Measurements from ENCODE around the gene HNF1B. TPM values are rescaled to one million over a fixed set of nuclear protein-coding genes. Genes with fewer than 3 reads are reported as not detected.

Gene HNF1B
- total RNA-seq, 1 donor, result not detected

- Histone ChIP-seq H3K27me3 (ENCODE audit: insufficient read depth, low read length) (peaks cover 10% of the 10 kb centered on the region), H3K36me3 (ENCODE audit: insufficient read depth, low read length) (no peaks in the 10 kb centered on the region), H2AFZ (ENCODE audit: low read length) (no peak overlapping the region), H3K79me2 (ENCODE audit: insufficient read depth, low read length) (no peaks in the 10 kb centered on the region), H3K9me3 (ENCODE audit: low read depth, low read length) (no peaks in the 10 kb centered on the region), H3K27ac (ENCODE audit: low read depth, low read length) (no peak overlapping the region), H3K4me2 (ENCODE audit: insufficient read depth, low read length) (no peak overlapping the region), H4K20me1 (ENCODE audit: insufficient read depth, low read length) (no peaks in the 10 kb centered on the region), H3K4me3 (ENCODE audit: insufficient read depth, low read length) (no peak overlapping the region), H3K4me1 (ENCODE audit: insufficient read depth, low read length) (no peaks in the 10 kb centered on the region)
- no peak for TF ChIP-seq CTCF (IDR thresholded peaks at IDR 0.05; ENCODE audit: extremely low read depth, low read depth, low read length)
- DNase-seq (ENCODE audit: insufficient read length, low spot score, missing footprints), result peak; percentile 77
These were observed 44.0 kb downstream of the HNF1B start for GRCh38 chr17:37700881-37701280.

DNA sequence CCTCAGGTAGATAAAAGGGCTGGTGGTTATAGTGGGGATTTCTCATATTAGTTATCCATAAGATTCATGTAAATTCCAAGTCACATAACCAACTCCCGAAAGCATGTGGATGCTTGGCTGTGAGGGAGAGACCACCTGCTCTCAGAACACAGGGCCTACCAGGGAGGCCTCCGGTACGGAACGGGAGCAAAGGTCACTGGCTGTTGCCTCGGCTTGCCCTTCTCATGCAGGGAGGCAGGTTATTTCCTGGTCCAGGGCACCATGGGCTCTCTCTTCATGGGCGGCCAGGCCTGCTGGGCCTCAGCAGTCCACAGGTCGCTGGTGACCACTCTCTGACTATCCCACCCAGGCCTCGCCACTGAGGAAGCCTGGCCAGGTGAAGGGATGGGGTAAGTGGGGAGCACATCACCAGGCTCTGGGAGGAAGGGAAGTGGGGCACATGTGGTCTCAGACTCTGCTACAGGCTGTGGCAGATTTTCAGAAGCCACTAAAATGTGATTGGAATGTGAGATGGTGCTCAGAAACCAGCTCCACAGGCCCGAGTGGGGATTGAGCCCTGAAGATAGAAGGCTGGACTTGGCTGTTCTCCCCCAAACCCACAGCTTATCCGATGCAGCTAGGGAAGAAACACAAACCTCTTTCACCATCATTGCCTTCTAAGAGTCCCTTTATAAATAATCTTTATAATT, 45.4 kb downstream of the HNF1B start:
- Histone ChIP-seq H3K4me2 (ENCODE audit: insufficient read depth, low read length) (no peak overlapping the region), H3K36me3 (ENCODE audit: insufficient read depth, low read length) (no peaks in the 10 kb centered on the region), H2AFZ (ENCODE audit: low read length) (no peak overlapping the region), H3K27ac (ENCODE audit: low read depth, low read length) (no peak overlapping the region), H3K27me3 (ENCODE audit: insufficient read depth, low read length) (peaks cover 8% of the 10 kb centered on the region), H3K9me3 (ENCODE audit: low read depth, low read length) (no peaks in the 10 kb centered on the region), H3K79me2 (ENCODE audit: insufficient read depth, low read length) (no peaks in the 10 kb centered on the region), H3K4me1 (ENCODE audit: insufficient read depth, low read length) (no peaks in the 10 kb centered on the region), H3K4me3 (ENCODE audit: insufficient read depth, low read length) (no peak overlapping the region), H4K20me1 (ENCODE audit: insufficient read depth, low read length) (no peaks in the 10 kb centered on the region)
- no peak for DNase-seq (ENCODE audit: insufficient read length, low spot score, missing footprints)
- TF ChIP-seq CTCF (IDR thresholded peaks at IDR 0.05; ENCODE audit: extremely low read depth, low read depth, low read length), result no peak

- no peak for TF ChIP-seq CTCF (IDR thresholded peaks at IDR 0.05; ENCODE audit: extremely low read depth, low read depth, low read length)
- no peaks in the 10 kb centered on the region for H3K4me1 ChIP-seq (ENCODE audit: insufficient read depth, low read length)
- DNase-seq (ENCODE audit: insufficient read length, low spot score, missing footprints), result no peak
- no peaks in the 10 kb centered on the region for H3K9me3 ChIP-seq (ENCODE audit: low read depth, low read length)
- no peak overlapping the region for H3K27ac ChIP-seq (ENCODE audit: low read depth, low read length)
- H3K79me2 ChIP-seq (ENCODE audit: insufficient read depth, low read length), result no peaks in the 10 kb centered on the region
- H2AFZ ChIP-seq (ENCODE audit: low read length), result no peak overlapping the region
- peaks cover 8% of the 10 kb centered on the region for H3K27me3 ChIP-seq (ENCODE audit: insufficient read depth, low read length)
- no peaks in the 10 kb centered on the region for H3K36me3 ChIP-seq (ENCODE audit: insufficient read depth, low read length)
- no peak overlapping the region for H3K4me2 ChIP-seq (ENCODE audit: insufficient read depth, low read length)
- no peaks in the 10 kb centered on the region for H4K20me1 ChIP-seq (ENCODE audit: insufficient read depth, low read length)
- no peak overlapping the region for H3K4me3 ChIP-seq (ENCODE audit: insufficient read depth, low read length)
These were observed 46.0 kb downstream of the HNF1B start for GRCh38 chr17:37698911-37699255.

DNA sequence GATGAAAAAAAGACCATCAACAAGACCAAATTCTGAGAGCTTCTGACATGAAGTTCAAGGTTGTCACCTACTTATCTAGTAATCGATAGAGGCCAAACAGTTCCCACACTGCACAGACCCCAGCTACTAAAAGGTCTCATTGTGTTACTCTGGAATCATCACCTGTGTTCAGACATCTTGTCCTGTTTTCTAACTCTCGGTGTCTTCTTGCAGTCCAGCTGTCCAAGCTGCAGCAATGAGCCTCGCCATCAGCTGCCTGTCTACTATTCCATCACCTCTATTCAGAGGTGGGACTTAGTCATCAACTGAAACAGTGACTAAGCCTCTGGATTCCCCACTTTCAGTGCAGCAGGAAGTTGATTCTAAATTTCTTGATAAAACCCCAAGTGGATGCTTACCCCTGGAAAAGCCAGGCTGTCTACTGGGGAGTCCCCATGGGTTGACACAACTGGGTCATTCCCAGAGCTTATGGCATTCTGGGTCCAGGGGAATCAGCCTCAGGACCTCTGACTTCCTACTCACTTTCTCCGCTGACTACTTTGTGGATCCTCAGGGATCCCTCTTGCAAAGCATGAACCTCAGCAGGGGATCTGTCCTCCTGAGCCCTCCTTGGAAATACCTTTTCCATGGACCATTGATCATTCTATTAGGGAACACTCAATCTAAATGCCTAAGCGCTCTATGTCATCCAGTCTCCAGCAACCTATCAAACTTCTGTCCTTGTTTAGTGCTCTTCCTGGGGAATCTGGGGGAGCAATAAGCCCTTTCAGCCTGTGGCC, 46.5 kb downstream of the HNF1B start:
- no peak for TF ChIP-seq CTCF (IDR thresholded peaks at IDR 0.05; ENCODE audit: extremely low read depth, low read depth, low read length)
- H3K36me3 ChIP-seq (ENCODE audit: insufficient read depth, low read length), result no peaks in the 10 kb centered on the region
- H3K9me3 ChIP-seq (ENCODE audit: low read depth, low read length), result no peaks in the 10 kb centered on the region
- peaks cover 8% of the 10 kb centered on the region for H3K27me3 ChIP-seq (ENCODE audit: insufficient read depth, low read length)
- H3K79me2 ChIP-seq (ENCODE audit: insufficient read depth, low read length), result no peaks in the 10 kb centered on the region
- H3K4me2 ChIP-seq (ENCODE audit: insufficient read depth, low read length), result no peak overlapping the region
- no peaks in the 10 kb centered on the region for H4K20me1 ChIP-seq (ENCODE audit: insufficient read depth, low read length)
- no peak overlapping the region for H3K4me3 ChIP-seq (ENCODE audit: insufficient read depth, low read length)
- DNase-seq (ENCODE audit: insufficient read length, low spot score, missing footprints), result peak; percentile 64
- H3K27ac ChIP-seq (ENCODE audit: low read depth, low read length), result no peak overlapping the region
- no peaks in the 10 kb centered on the region for H3K4me1 ChIP-seq (ENCODE audit: insufficient read depth, low read length)
- H2AFZ ChIP-seq (ENCODE audit: low read length), result no peak overlapping the region

Data from osteoblast (primary cell).